HFFc6 (cell line): ENCODE results near the gene ZNF644. TPM values are rescaled to one million over a fixed set of nuclear protein-coding genes. Genes with fewer than 3 reads are reported as not detected.
A peak's percentile ranks its signal among the peaks of the same experiment; 100 is the strongest.
"Not testable (repeated sequence)": the region's sequence is repeated elsewhere in the genome, so short reads cannot be mapped to it uniquely, and the experiment has no call there.

Source experiments
- DNase-seq: peaks from one replicate; pipeline ENCODE4 v3.0.0-alpha.2; 2018
- H3K27ac Mint-ChIP-seq: 2 replicates; pipeline ENCODE4 v1.8.0; 2020; ENCODE audit warnings: mild to moderate bottlenecking, mixed read lengths
- H3K27me3 Mint-ChIP-seq: 2 replicates; pipeline ENCODE4 v1.8.0; 2021; ENCODE audit warnings: mild to moderate bottlenecking, moderate library complexity, mixed read lengths; ENCODE audit not compliant: insufficient read depth
- H3K36me3 Mint-ChIP-seq: 2 replicates; pipeline ENCODE4 v1.8.0; 2021; ENCODE audit warnings: low read depth, mixed read lengths
- H3K4me1 Mint-ChIP-seq: 2 replicates; pipeline ENCODE4 v1.8.0; 2020; ENCODE audit warnings: low read depth, mixed read lengths
- H3K4me3 Mint-ChIP-seq: 2 replicates; pipeline ENCODE4 v1.8.0; 2020; ENCODE audit warnings: mild to moderate bottlenecking, moderate library complexity, mixed read lengths
- H3K9me3 Mint-ChIP-seq: 2 replicates; pipeline ENCODE4 v1.8.0; 2020; ENCODE audit warnings: mild to moderate bottlenecking, mixed read lengths
- CTCF ChIP-seq: fragments of 200-600 bp; sonication (generic); IDR thresholded peaks from 2 replicates; pipeline ENCODE4 v1.5.0; 2021; ENCODE audit warnings: antibody characterized with exemption, mild to moderate bottlenecking
- total RNA-seq, 6 experiments: library from RNA; stranded (reverse); fragmentation: NEBNext Ultra II Directional; extraction: Animal tissue kit (Norgen Biotek cat#: 25700); gene quantifications; 2 replicates in 1 of 6; 3 replicates in 5 of 6; pipeline ENCODE4 v1.2.3, GENCODE V29; 2021

Gene ZNF644
- total RNA-seq, 6 experiments from 2014 or later = 27.3 to 33.2 (median 30.9) TPM

- no peak for TF ChIP-seq CTCF
- DNase-seq = no peak
- Mint-ChIP-seq H3K9me3 (no peaks in the 10 kb centered on the region), H3K27me3 (no peaks in the 10 kb centered on the region; the same call in 1 of the 2 replicates), H3K4me3 (no peak overlapping the region), H3K27ac (no peak overlapping the region), H3K4me1 (no peaks in the 10 kb centered on the region), H3K36me3 (peaks cover 24% of the 10 kb centered on the region)
Measured at GRCh38 chr1:90943966-90944365, 77.9 kb downstream of the ZNF644 start.

GRCh38 chr1:90940746-90941145 lies 81.1 kb downstream of the ZNF644 start:
- Mint-ChIP-seq H3K36me3 (peaks cover 42% of the 10 kb centered on the region), H3K4me1 (peaks cover 6% of the 10 kb centered on the region; the same call in 1 of the 2 replicates), H3K9me3 (no peaks in the 10 kb centered on the region), H3K4me3 (no peak overlapping the region), H3K27ac (no peak overlapping the region), H3K27me3 (no peaks in the 10 kb centered on the region; the same call in 1 of the 2 replicates)
- no peak for DNase-seq
- TF ChIP-seq CTCF = no peak

GRCh38 chr1:90936731-90937130 lies 85.1 kb downstream of the ZNF644 start:
- DNase-seq = no peak
- no peaks in the 10 kb centered on the region for H3K9me3 Mint-ChIP-seq
- no peaks in the 10 kb centered on the region; the same call in 1 of the 2 replicates for H3K27me3 Mint-ChIP-seq
- H3K4me3 Mint-ChIP-seq = no peak overlapping the region
- TF ChIP-seq CTCF = no peak
- peaks cover 42% of the 10 kb centered on the region for H3K36me3 Mint-ChIP-seq
- peaks cover 6% of the 10 kb centered on the region; the same call in 1 of the 2 replicates for H3K4me1 Mint-ChIP-seq
- no peak overlapping the region for H3K27ac Mint-ChIP-seq

GRCh38 chr1:90936061-90936460 lies 85.8 kb downstream of the ZNF644 start:
- Mint-ChIP-seq H3K36me3 (peaks cover 38% of the 10 kb centered on the region), H3K4me3 (no peak overlapping the region), H3K27me3 (no peaks in the 10 kb centered on the region; the same call in 1 of the 2 replicates), H3K27ac (no peak overlapping the region), H3K4me1 (peaks cover 6% of the 10 kb centered on the region; the same call in 1 of the 2 replicates), H3K9me3 (no peaks in the 10 kb centered on the region)
- no peak for DNase-seq
- TF ChIP-seq CTCF = no peak

- H3K27ac Mint-ChIP-seq = not testable (repeated sequence)
Measured at GRCh38 chr1:90928231-90928630, 93.6 kb downstream of the ZNF644 start.

GRCh38 chr1:90927674-90928073 lies 94.2 kb downstream of the ZNF644 start:
- not testable (repeated sequence) for H3K4me3 Mint-ChIP-seq, H3K9me3 Mint-ChIP-seq, H3K27ac Mint-ChIP-seq, DNase-seq, H3K27me3 Mint-ChIP-seq
- Mint-ChIP-seq H3K36me3 (peaks cover 25% of the 10 kb centered on the region), H3K4me1 (peaks cover 54% of the 10 kb centered on the region)

More at GRCh38 chr1:90928231-90928630, 93.6 kb downstream of the ZNF644 start:
- H3K9me3 Mint-ChIP-seq, DNase-seq, H3K4me3 Mint-ChIP-seq, H3K27me3 Mint-ChIP-seq: not testable (repeated sequence)
- Mint-ChIP-seq H3K4me1 (peaks cover 49% of the 10 kb centered on the region), H3K36me3 (peaks cover 25% of the 10 kb centered on the region)

GRCh38 chr1:90926971-90927370 lies 94.9 kb downstream of the ZNF644 start:
- no peak for TF ChIP-seq CTCF
- H3K27ac Mint-ChIP-seq = peak overlapping the region; percentile 64
- peaks cover 61% of the 10 kb centered on the region for H3K4me1 Mint-ChIP-seq
- DNase-seq = no peak
- 0 out of 2 replicates have a peak overlapping the region, but pooled peaks have one; percentile 7 for H3K4me3 Mint-ChIP-seq
- H3K36me3 Mint-ChIP-seq = peaks cover 27% of the 10 kb centered on the region
- H3K27me3 Mint-ChIP-seq = peaks cover 3% of the 10 kb centered on the region; the same call in 1 of the 2 replicates
- H3K9me3 Mint-ChIP-seq = no peaks in the 10 kb centered on the region
